Effector memory CD8-positive, alpha-beta T cell (primary cell): ENCODE results near the gene KLF8.

Source experiments
- ATAC-seq: fragments of 150-1000 bp; cut with Tn5 transposase; replicated peaks from 2 replicates; pipeline ENCODE4 v1.10.0; 2021; ENCODE audit warnings: mild to moderate bottlenecking, moderate library complexity
- DNase-seq, 3 experiments: peaks; one replicate each; pipeline ENCODE4 v3.0.0; 2021
- H3K27ac Mint-ChIP-seq, 2 donors: one replicate each; pipeline ENCODE4 v1.8.0; 2022; ENCODE audit warnings: mild to moderate bottlenecking in 2 of 2, mixed read lengths in 2 of 2, moderate library complexity in 2 of 2
- H3K27me3 Mint-ChIP-seq, 2 donors: one replicate each; pipeline ENCODE4 v1.8.0; 2022; ENCODE audit warnings: mixed read lengths in 2 of 2
- H3K36me3 Mint-ChIP-seq: one replicate; pipeline ENCODE4 v1.8.0; 2022; ENCODE audit warnings: mild to moderate bottlenecking, moderate library complexity, mixed read lengths; ENCODE audit not compliant: insufficient read depth
- H3K4me1 Mint-ChIP-seq, 2 donors: one replicate each; pipeline ENCODE4 v1.8.0; 2022; ENCODE audit warnings: low read depth in 2 of 2, mixed read lengths in 2 of 2
- H3K4me3 Mint-ChIP-seq, 2 donors: one replicate each; pipeline ENCODE4 v1.8.0; 2022; ENCODE audit warnings: mild to moderate bottlenecking in 2 of 2, mixed read lengths in 2 of 2, moderate library complexity in 2 of 2
- H3K9me3 Mint-ChIP-seq, 2 donors: one replicate each; pipeline ENCODE4 v1.8.0; 2022; ENCODE audit warnings: mixed read lengths in 2 of 2

Gene KLF8

DNA sequence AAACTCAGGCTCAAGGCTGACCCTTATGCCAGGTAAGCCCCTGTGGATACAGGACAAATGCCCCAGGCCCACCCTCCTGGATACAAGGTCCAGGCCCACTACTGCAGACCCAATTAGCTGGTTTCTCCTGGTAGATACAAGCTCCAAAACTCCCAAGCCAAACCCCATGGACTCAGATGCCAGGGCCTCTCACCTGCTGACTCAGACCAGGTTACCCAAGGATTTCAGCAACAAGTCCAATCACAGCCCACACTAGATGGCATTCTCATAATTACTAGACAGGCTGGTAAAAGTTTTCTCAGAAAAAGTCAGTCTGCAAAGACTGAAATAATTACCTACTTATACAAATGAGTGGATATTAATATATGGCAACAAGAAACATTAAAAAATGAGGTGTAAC is 87.0 kb downstream of the KLF8 start:
- ATAC-seq = no peak
- H3K4me1 Mint-ChIP-seq = no peaks in the 10 kb centered on the region
- H3K9me3 Mint-ChIP-seq = no peaks in the 10 kb centered on the region
- peaks cover 3% of the 10 kb centered on the region for H3K36me3 Mint-ChIP-seq
- H3K27me3 Mint-ChIP-seq = no peaks in the 10 kb centered on the region
- DNase-seq = no peak
- H3K27ac Mint-ChIP-seq = no peak overlapping the region
- no peak overlapping the region for H3K4me3 Mint-ChIP-seq
